BLaER1 (cell line): ENCODE results near the gene C1QB.

Experiments
- H3K27ac ChIP-seq: shearing (Covaris generic); formaldehyde crosslinking; 2 replicates; pipeline ENCODE4 v1.8.1; 2022
- H3K27me3 ChIP-seq: shearing (Covaris generic); formaldehyde crosslinking; 2 replicates; pipeline ENCODE4 v1.8.1; 2022
- H3K36me3 ChIP-seq: shearing (Covaris generic); formaldehyde crosslinking; 2 replicates; pipeline ENCODE4 v1.8.1; 2022
- H3K4me1 ChIP-seq: shearing (Covaris generic); formaldehyde crosslinking; 2 replicates; pipeline ENCODE4 v1.8.1; 2022
- H3K4me2 ChIP-seq: shearing (Covaris generic); formaldehyde crosslinking; 2 replicates; pipeline ENCODE4 v1.8.1; 2022
- H3K4me3 ChIP-seq: shearing (Covaris generic); formaldehyde crosslinking; 2 replicates; pipeline ENCODE4 v1.8.1; 2022
- H3K9ac ChIP-seq: shearing (Covaris generic); formaldehyde crosslinking; 2 replicates; pipeline ENCODE4 v1.8.1; 2022
- H3K9me3 ChIP-seq: shearing (Covaris generic); formaldehyde crosslinking; 2 replicates; pipeline ENCODE4 v1.8.1; 2022
- H4K20me1 ChIP-seq: shearing (Covaris generic); formaldehyde crosslinking; 2 replicates; pipeline ENCODE4 v1.8.1; 2022
- Cebpa-rat ChIP-seq: shearing (Covaris generic); IDR thresholded peaks from 2 replicates; pipeline ENCODE4 v1.8.1; 2022

Gene C1QB

DNA sequence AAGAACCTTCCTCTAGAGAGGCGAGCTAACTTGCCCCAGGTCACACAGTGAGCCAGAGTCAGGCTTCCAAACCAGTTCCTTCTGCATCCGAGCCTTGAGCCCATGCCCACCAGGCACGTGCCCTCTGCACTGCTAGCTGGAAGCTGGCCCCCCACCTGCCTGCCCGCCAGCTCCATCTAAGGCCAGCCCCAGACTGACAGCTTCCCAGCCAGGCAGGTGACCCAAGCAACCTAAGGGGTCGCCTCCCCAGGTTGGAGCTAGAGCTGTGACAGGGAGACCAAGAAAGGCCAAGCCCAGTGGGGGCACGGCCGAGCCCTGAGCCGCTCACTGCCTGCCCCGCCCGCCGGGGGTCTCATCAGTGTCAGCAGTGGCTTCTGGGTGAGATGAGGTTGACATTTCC lies 36.5 kb upstream of the C1QB start:
- Histone ChIP-seq H3K9me3 (no peaks in the 10 kb centered on the region), H3K27me3 (peaks cover 10% of the 10 kb centered on the region; the same call in 1 of the 2 replicates), H3K27ac (no peak overlapping the region), H3K9ac (no peak overlapping the region), H3K4me1 (peaks cover 44% of the 10 kb centered on the region), H3K36me3 (no peaks in the 10 kb centered on the region), H4K20me1 (peaks cover 47% of the 10 kb centered on the region; the same call in 1 of the 2 replicates), H3K4me2 (peak overlapping the region; percentile 47), H3K4me3 (no peak overlapping the region)
- no peak for TF ChIP-seq Cebpa-rat

DNA sequence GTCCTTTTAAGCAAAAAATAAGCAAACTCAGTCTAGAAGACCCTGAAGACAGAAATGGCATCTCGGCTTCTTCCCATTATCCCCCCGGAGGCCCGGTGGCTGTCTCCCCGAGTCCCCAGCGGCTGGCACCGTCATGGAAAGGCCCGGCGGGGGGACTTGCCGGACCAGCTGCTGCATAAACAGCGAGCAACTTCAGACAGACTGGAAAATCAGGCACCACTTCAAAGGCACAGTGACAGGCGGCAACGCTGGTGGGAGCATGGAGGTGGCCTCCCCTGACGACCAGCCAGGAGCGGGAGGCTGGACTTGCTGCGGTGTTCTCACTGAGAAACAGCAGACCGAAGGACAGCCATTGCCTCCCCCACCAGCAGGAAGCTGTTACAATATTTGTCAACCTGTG lies 35.0 kb upstream of the C1QB start:
- Histone ChIP-seq H3K27me3 (peaks cover 8% of the 10 kb centered on the region; the same call in 1 of the 2 replicates), H3K9me3 (no peaks in the 10 kb centered on the region), H3K36me3 (no peaks in the 10 kb centered on the region), H3K27ac (no peak overlapping the region), H3K4me1 (peaks cover 44% of the 10 kb centered on the region), H3K9ac (no peak overlapping the region), H3K4me3 (no peak overlapping the region), H4K20me1 (peaks cover 32% of the 10 kb centered on the region; the same call in 1 of the 2 replicates), H3K4me2 (peak overlapping the region; percentile 81)
- no peak for TF ChIP-seq Cebpa-rat

DNA sequence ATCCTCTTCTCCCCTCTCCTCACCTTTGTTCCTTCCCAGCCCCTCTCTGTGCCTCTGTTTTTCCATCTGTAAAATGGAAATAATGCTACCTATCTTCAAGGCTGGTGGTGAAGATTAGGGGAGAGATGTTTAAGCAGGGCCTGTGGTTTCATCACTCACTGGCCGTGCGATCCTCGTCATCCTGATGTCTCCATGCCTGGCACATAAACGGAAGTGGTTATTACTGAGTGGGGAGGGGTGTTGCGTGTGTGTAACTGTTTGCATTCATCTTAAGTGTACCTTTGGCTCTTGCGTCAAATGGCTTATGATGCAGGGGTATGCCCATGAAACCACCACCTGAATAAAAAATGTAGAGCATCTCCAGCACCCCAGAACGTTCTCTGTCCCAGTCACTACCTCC lies 33.8 kb upstream of the C1QB start:
- Histone ChIP-seq H3K27ac (no peak overlapping the region; the same call in 1 of the 2 replicates), H3K9me3 (no peaks in the 10 kb centered on the region), H3K4me3 (no peak overlapping the region), H3K36me3 (no peaks in the 10 kb centered on the region), H3K4me1 (peaks cover 44% of the 10 kb centered on the region), H3K4me2 (peak overlapping the region; percentile 81), H4K20me1 (peaks cover 20% of the 10 kb centered on the region; the same call in 1 of the 2 replicates), H3K27me3 (no peaks in the 10 kb centered on the region), H3K9ac (no peak overlapping the region)
- TF ChIP-seq Cebpa-rat: 0 out of 2 replicates have a peak, but pooled peaks have one; percentile 16

DNA sequence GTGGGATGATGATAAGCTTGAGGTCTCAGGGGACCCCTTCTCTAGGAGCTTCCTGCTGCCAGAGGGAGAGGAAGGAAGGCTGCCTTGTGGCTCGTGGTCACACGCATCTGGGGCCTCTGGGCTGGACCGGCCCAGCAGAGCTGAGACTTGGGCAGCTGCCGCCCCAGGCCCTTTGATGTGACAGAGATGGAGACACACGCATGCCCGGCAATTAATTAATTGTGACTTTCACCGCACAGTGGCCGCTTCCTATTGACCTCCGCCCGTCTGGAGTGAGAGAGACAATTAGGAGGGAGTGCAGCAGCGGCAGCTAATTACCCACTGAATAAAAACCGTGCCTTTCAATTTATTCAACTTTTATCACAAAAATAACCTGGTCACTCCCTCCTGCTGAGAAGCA lies 33.2 kb upstream of the C1QB start:
- Histone ChIP-seq H3K4me3 (no peak overlapping the region), H3K9ac (no peak overlapping the region), H3K4me1 (peaks cover 44% of the 10 kb centered on the region), H3K4me2 (peak overlapping the region; percentile 81), H3K27ac (no peak overlapping the region; the same call in 1 of the 2 replicates), H4K20me1 (peaks cover 17% of the 10 kb centered on the region; the same call in 1 of the 2 replicates), H3K9me3 (no peaks in the 10 kb centered on the region), H3K27me3 (no peaks in the 10 kb centered on the region), H3K36me3 (no peaks in the 10 kb centered on the region)
- TF ChIP-seq Cebpa-rat: no peak

DNA sequence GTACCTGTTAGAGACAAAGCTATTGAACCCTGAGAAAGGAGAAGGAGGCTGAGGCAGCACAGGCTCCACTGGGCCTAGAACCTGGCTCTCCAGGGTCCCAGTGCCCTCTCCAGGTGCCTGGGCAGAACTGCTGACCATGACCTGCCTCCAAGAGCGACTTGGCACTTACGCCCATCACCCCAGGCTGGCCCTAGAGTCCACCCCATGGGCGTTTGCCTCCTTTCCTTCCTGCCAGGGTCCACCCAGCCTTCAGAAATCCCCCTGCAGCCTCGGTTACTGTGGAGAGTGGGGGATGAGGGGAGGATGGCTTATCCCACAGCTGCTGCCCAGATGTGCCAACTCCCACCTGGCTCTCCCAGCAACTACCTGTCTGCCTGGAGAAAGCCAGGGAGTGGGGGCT lies 31.3 kb upstream of the C1QB start:
- H3K27ac ChIP-seq: no peak overlapping the region
- no peaks in the 10 kb centered on the region for H3K36me3 ChIP-seq
- peaks cover 9% of the 10 kb centered on the region; the same call in 1 of the 2 replicates for H4K20me1 ChIP-seq
- H3K4me1 ChIP-seq: peaks cover 36% of the 10 kb centered on the region
- H3K27me3 ChIP-seq: no peaks in the 10 kb centered on the region
- no peak for TF ChIP-seq Cebpa-rat
- no peak overlapping the region for H3K9ac ChIP-seq
- no peak overlapping the region for H3K4me3 ChIP-seq
- no peaks in the 10 kb centered on the region for H3K9me3 ChIP-seq
- H3K4me2 ChIP-seq: no peak overlapping the region

DNA sequence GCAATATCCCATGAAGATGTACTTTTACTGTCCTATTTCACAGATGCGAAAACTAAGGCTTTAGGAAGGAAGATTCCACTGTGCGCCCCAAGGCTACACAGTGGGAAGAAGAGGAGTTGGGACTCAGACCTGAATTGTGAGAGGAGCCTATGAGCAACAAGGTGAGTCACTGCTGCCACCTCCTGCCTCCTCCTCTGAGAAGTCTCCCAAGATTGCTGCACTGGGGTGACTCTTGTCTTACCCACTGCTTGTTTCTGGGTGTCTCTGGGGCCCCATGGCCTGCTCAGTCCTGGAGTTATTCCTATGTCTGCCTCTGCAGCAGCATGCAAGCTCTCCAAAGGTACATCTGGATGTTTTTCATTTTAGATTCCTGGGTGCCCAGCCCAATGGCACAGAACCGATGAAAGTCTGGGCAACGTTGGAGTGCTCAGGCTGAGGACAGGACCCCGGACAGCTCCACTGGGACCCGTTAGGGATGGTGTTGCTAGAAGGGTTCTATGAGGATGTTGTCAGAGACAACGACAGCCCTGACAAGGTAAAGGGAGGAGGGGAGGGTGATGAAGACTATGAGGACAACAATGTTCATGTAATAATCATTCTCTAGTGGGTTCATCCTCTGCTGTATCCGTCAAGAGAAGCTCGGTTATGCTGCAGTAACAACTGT lies 27.6 kb upstream of the C1QB start:
- H3K9ac ChIP-seq: no peak overlapping the region
- H4K20me1 ChIP-seq: no peaks in the 10 kb centered on the region
- H3K4me3 ChIP-seq: no peak overlapping the region
- H3K27ac ChIP-seq: no peak overlapping the region
- H3K9me3 ChIP-seq: no peaks in the 10 kb centered on the region
- no peaks in the 10 kb centered on the region for H3K27me3 ChIP-seq
- H3K4me1 ChIP-seq: peaks cover under 1% of the 10 kb centered on the region
- H3K4me2 ChIP-seq: no peak overlapping the region
- no peak for TF ChIP-seq Cebpa-rat
- no peaks in the 10 kb centered on the region for H3K36me3 ChIP-seq

DNA sequence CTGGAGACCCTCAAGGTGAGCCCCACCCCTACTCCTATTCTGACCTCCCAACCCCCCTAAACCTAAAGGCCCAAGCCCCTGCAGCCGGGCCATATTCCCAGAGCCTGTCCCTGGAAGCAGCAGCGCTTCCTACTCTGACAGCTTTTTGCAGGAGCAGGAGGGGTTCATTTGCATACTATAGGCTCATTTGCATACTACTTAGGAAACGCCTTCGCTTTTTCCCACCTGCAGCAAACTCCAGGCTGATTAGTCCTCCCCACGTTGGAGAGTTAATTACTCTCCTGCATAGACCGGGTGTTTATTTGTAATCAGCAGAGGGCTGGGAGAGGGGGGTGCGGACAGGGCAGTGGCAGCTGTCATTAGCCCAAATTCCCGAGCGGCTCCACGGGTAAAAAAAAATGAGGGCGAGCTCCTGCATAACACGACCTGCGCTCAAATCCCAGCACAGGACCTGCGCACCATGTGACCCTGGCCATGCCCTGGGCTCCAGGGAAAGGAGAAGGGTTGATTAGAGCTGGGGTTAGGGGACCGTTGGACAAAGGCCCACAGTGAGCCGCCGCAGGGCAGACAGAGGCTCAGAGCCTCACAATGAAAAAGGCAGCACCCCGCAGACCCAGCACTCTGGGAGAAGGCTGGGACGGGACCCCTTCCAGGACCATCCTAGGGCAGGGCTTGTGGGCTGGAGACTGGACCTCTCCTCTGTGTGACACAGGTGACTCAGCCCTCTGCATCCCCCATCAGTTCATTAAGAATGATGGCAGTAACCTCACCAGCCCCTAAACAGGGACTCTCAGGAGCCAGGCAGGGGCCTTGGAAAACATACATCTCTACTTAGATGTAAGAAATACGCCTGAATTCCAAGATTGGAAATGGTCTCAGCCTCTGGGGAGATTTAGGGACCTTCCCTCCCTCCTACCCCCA lies 26.5 kb upstream of the C1QB start:
- Histone ChIP-seq H4K20me1 (no peaks in the 10 kb centered on the region), H3K4me2 (no peak overlapping the region), H3K9me3 (no peaks in the 10 kb centered on the region), H3K27me3 (no peaks in the 10 kb centered on the region), H3K27ac (no peak overlapping the region), H3K9ac (no peak overlapping the region), H3K4me3 (no peak overlapping the region), H3K4me1 (no peaks in the 10 kb centered on the region), H3K36me3 (no peaks in the 10 kb centered on the region)
- no peak for TF ChIP-seq Cebpa-rat

DNA sequence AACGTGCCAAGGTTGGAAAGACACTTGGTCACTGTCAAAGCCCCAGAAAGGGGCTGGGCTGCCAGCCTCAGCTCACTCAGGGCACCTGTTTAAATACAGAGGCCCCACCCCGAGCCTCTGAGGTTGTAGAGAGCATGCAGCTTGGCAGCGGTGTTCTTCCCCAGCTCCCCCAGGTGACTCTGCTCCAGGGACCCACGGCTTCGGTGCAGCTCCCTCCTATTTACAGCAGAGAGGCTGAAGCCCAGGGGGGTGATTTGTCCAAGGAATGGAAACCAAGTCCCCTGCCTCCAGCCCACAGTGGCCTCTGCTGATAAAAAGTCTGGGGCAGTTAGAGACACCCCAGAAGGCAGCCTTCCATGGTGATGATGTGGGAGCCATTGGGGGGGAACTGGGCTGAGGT lies 25.7 kb upstream of the C1QB start:
- Histone ChIP-seq H3K4me1 (no peaks in the 10 kb centered on the region), H4K20me1 (no peaks in the 10 kb centered on the region), H3K9me3 (no peaks in the 10 kb centered on the region), H3K4me3 (no peak overlapping the region), H3K27ac (no peak overlapping the region), H3K9ac (no peak overlapping the region), H3K4me2 (no peak overlapping the region), H3K27me3 (no peaks in the 10 kb centered on the region), H3K36me3 (no peaks in the 10 kb centered on the region)
- TF ChIP-seq Cebpa-rat: no peak

DNA sequence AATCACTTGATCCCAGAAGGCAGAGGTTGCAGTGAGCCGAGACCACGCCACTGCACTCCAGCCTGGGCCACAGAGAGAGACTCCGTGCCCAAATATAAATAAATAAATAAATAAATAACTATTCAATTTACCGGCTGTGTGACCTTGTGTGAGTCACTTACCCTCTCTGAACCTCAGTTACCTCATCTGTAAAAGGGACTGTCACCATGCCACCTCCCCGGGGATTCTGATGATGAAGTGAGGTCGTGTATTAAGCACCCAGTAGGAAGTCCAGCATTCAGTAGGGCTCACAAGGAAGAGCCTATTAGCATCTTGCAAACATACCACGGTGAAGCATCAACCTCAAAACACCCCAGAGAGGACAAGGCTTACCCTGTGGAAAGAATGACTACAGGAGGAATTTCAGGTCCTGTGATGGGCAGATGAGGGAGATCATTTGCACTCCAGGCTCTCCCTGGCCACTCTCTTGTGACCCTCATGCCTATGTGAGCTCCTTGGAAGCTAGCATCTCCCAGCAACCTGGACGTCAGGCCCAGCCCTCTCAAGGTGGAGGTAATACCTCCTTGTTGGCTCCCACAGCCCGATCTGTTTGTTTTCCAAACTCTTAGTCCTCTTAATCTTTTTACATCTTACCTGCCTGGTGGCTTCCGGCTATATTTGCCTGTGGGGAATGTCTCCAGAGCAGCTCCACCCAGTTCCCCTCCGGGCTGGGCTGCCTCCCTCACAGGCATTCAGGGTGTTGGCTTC lies 24.2 kb upstream of the C1QB start:
- Histone ChIP-seq H3K4me3 (no peak overlapping the region), H3K9me3 (no peaks in the 10 kb centered on the region), H3K27me3 (no peaks in the 10 kb centered on the region), H3K4me1 (peaks cover 7% of the 10 kb centered on the region), H3K36me3 (no peaks in the 10 kb centered on the region), H3K4me2 (no peak overlapping the region), H3K9ac (no peak overlapping the region), H4K20me1 (no peaks in the 10 kb centered on the region), H3K27ac (no peak overlapping the region)
- TF ChIP-seq Cebpa-rat: no peak
